ENCODE measurements around the gene GRIK5. TPM values are rescaled to one million over a fixed set of nuclear protein-coding genes. Genes with fewer than 3 reads are reported as not detected.

The GRIK5 gene
- total and polyA plus RNA-seq, 2 of the 8 experiments (the other 6 are each of a cell fraction or from before 2014, with no cell fraction given) = 17.8 to 42.9 TPM

DNA sequence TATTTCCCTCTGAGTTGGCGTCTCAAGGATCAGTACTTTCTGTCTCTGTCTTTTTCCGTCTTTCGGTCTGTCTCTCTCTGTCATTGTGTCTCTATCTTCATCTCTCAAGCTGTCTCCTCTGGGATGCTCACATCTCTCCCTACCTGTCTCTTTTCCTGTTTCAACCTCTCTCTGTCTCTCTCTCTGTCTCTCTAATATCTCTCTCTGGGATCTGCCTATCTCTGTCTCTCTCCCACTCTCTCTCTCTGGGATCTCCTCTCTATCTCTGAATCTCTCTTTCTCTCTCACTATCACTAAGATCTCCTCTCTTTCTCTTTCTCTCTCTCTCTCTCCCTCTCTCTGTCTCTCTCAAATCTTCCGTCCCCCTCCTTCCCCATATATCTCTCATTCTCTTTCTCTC, 80.0 kb downstream of the GRIK5 start:
- POLR2A ChIA-PET (ENCODE audit: partially characterized antibody) = no interaction called here
- CTCF ChIA-PET (ENCODE audit: partially characterized antibody) = no interaction called here
- no peak overlapping the region for H4K91ac ChIP-seq (replicated peaks; ENCODE audit: insufficient read length, low read length)
- no peak overlapping the region for H2AK5ac ChIP-seq (ENCODE audit: low read depth, low read length)
- H4K5ac ChIP-seq (ENCODE audit: insufficient read length, low read depth, low read length) = no peak overlapping the region
- no peak overlapping the region for H2BK15ac ChIP-seq (ENCODE audit: low read length)
- H2BK5ac ChIP-seq (ENCODE audit: low read depth, low read length) = no peak overlapping the region
- H3K27me3 ChIP-seq (replicated peaks in 1 of 4; ENCODE audit: control insufficient read depth in 3 of 4, extremely low read depth in 1 of 4, insufficient read depth in 3 of 4, low read length in 3 of 4) = peaks cover 3 to 14% (median 13%) of the 10 kb centered on the region in 4 experiments
- H3K18ac ChIP-seq (ENCODE audit: extremely low read depth, low read length) = no peak overlapping the region
- FAIRE-seq (no peak), DNase-seq (ENCODE audit: low read depth in 1 of 2, low spot score in 2 of 2) (no peak)
- H3K4me2 ChIP-seq (ENCODE audit: insufficient read depth in 1 of 2, low read depth in 2 of 2, low read length in 2 of 2) = no peak overlapping the region
- H4K8ac ChIP-seq (ENCODE audit: extremely low read depth, insufficient read depth, low read length) = no peak overlapping the region
- no peak overlapping the region for H3K4me3 ChIP-seq (ENCODE audit: extremely low read depth in 1 of 4, insufficient read depth in 2 of 4, low read depth in 3 of 4, low read length in 4 of 4)
- peaks cover 2 to 8% (median 6%) of the 10 kb centered on the region in 4 experiments; a peak in 3 of 8 replicates for H3K36me3 ChIP-seq (ENCODE audit: control insufficient read depth in 2 of 4, insufficient read depth in 4 of 4, low read length in 3 of 4)
- H4K20me1 ChIP-seq (replicated peaks in 1 of 2; ENCODE audit: control insufficient read depth in 1 of 2, insufficient read depth in 2 of 2, low read length in 2 of 2) = peaks cover 4 to 12% of the 10 kb centered on the region in 2 experiments
- H3K4ac ChIP-seq (replicated peaks; ENCODE audit: insufficient read length, low read depth, low read length) = no peak overlapping the region
- H2BK12ac ChIP-seq (ENCODE audit: low read depth, low read length) = no peak overlapping the region
- no peak overlapping the region for H2AFZ ChIP-seq (ENCODE audit: low read length)
- no peak overlapping the region for H3K14ac ChIP-seq (ENCODE audit: insufficient read length)
- peaks cover 0 to 9% (median 7%) of the 10 kb centered on the region in 4 experiments; a peak in 6 of 7 replicates for H3K4me1 ChIP-seq (replicated peaks in 1 of 4; ENCODE audit: control insufficient read depth in 3 of 4, insufficient read depth in 4 of 4, low read length in 3 of 4)
- H3K23me2 ChIP-seq (ENCODE audit: low read depth, low read length) = peaks cover 13% of the 10 kb centered on the region; the same call in 1 of the 2 replicates
- WGBS, 2 experiments (ENCODE audit: extremely low coverage in 1 of 2, insufficient coverage in 1 of 2, insufficient read length in 1 of 2, insufficient replicate concordance in 2 of 2, low coverage in 1 of 2, low lambda C conversion rate in 2 of 2, missing lambda C conversion rate in 1 of 2) = 87 to 100% methylated on average over 1 to 4 of the region's 4 CpGs
- H3K27ac ChIP-seq (ENCODE audit: low read depth, low read length) = no peak overlapping the region
- no peaks in the 10 kb centered on the region for H3K9me3 ChIP-seq (ENCODE audit: insufficient read depth in 2 of 2, low read depth in 1 of 2, low read length in 1 of 2)
- H2BK120ac ChIP-seq (replicated peaks; ENCODE audit: low read depth, low read length) = no peak overlapping the region
- H3K23ac ChIP-seq (ENCODE audit: insufficient read length) = no peak overlapping the region
- no peak overlapping the region for H2BK20ac ChIP-seq (ENCODE audit: low read length)
- H3K9ac ChIP-seq (replicated peaks in 1 of 4; ENCODE audit: extremely low read depth in 1 of 4, low read depth in 3 of 4, low read length in 3 of 4) = no peak overlapping the region
- H3K79me1 ChIP-seq (ENCODE audit: low read depth, low read length) = no peaks in the 10 kb centered on the region
- H3K79me2 ChIP-seq (ENCODE audit: control insufficient read depth in 1 of 2, insufficient read depth in 2 of 2, low read length in 2 of 2) = no peaks in the 10 kb centered on the region
- H3K56ac ChIP-seq (replicated peaks; ENCODE audit: insufficient read length, low read depth, low read length) = no peak overlapping the region
- TF ChIP-seq, protein P1, sequence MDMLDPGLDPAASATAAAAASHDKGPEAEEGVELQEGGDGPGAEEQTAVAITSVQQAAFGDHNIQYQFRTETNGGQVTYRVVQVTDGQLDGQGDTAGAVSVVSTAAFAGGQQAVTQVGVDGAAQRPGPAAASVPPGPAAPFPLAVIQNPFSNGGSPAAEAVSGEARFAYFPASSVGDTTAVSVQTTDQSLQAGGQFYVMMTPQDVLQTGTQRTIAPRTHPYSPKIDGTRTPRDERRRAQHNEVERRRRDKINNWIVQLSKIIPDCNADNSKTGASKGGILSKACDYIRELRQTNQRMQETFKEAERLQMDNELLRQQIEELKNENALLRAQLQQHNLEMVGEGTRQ (IDR thresholded peaks at IDR 0.05; ENCODE audit: low read length) = no peak
- TF ChIP-seq CEBPB (IDR thresholded peaks at IDR 0.05; ENCODE audit: low read depth, low read length) = no peak
- TF ChIP-seq SIX5 (IDR thresholded peaks at IDR 0.05; ENCODE audit: low read depth, low read length) = no peak
- no peak for TF ChIP-seq SP4 (IDR thresholded peaks at IDR 0.05; ENCODE audit: low read length)
- no peak for TF ChIP-seq ZNF274 (IDR thresholded peaks at IDR 0.05; ENCODE audit: borderline replicate concordance, extremely low read depth, low read length)
- TF ChIP-seq NRF1 (IDR thresholded peaks at IDR 0.05; ENCODE audit: low read depth, low read length) = no peak
- TF ChIP-seq JUN (IDR thresholded peaks at IDR 0.05; ENCODE audit: low read depth, low read length) = no peak
- no peak for TF ChIP-seq MAX (IDR thresholded peaks at IDR 0.05)
- TF ChIP-seq SIN3A (conservative IDR thresholded peaks at IDR 0.05 in 1 of 2, IDR thresholded peaks at IDR 0.05 in 1 of 2; ENCODE audit: low read depth in 1 of 2, low read length in 2 of 2) = no peak
- no peak for TF ChIP-seq SP2 (IDR thresholded peaks at IDR 0.05; ENCODE audit: low read length)
- no peak for TF ChIP-seq TAF1 (IDR thresholded peaks at IDR 0.05; ENCODE audit: low read depth, low read length)
- TF ChIP-seq, protein P2, sequence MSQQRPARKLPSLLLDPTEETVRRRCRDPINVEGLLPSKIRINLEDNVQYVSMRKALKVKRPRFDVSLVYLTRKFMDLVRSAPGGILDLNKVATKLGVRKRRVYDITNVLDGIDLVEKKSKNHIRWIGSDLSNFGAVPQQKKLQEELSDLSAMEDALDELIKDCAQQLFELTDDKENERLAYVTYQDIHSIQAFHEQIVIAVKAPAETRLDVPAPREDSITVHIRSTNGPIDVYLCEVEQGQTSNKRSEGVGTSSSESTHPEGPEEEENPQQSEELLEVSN (IDR thresholded peaks at IDR 0.05) = no peak
- TF ChIP-seq HDAC2 (IDR thresholded peaks at IDR 0.05; ENCODE audit: borderline replicate concordance in 1 of 2, low read depth in 2 of 2, low read length in 2 of 2) = no peak
